ENCODE measurements around the gene RABL6. TPM values are rescaled to one million over a fixed set of nuclear protein-coding genes. Genes with fewer than 3 reads are reported as not detected.
"Not testable (repeated sequence)": the region's sequence is repeated elsewhere in the genome, so short reads cannot be mapped to it uniquely, and the experiment has no call there.

Gene RABL6
- total RNA-seq, 1 experiment from 2014 or later = 68.9 TPM

DNA sequence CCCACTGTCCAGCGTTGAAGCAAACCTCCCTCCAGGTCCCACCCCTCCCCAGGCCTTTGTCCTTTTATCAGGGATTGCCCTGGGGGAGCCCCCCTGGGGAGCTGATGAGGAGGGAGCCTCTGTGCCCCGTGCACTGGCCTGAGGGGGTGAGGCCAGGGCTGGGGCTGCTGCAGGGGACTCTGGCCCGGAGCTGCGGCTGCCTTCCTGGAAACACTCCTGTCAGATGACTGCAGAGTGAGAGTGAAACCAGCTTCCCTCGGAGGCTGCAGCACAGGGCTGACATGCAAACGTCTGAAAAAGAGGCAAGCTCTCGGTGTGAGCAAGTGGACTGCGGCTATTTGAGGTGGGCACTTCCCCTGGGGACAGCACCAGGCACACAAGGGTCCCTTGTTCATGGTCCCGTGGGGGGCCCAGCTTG is 74.0 kb downstream of the RABL6 start:
- intact Hi-C loops (cut with micrococcal nuclease; ENCODE audit: unreplicated experiment) = no loop called here
- BruUV-seq (replicated peaks) = no TSS peak
- H3K27ac Mint-ChIP-seq (ENCODE audit: unreplicated experiment) = peak overlapping the region; percentile 60

DNA sequence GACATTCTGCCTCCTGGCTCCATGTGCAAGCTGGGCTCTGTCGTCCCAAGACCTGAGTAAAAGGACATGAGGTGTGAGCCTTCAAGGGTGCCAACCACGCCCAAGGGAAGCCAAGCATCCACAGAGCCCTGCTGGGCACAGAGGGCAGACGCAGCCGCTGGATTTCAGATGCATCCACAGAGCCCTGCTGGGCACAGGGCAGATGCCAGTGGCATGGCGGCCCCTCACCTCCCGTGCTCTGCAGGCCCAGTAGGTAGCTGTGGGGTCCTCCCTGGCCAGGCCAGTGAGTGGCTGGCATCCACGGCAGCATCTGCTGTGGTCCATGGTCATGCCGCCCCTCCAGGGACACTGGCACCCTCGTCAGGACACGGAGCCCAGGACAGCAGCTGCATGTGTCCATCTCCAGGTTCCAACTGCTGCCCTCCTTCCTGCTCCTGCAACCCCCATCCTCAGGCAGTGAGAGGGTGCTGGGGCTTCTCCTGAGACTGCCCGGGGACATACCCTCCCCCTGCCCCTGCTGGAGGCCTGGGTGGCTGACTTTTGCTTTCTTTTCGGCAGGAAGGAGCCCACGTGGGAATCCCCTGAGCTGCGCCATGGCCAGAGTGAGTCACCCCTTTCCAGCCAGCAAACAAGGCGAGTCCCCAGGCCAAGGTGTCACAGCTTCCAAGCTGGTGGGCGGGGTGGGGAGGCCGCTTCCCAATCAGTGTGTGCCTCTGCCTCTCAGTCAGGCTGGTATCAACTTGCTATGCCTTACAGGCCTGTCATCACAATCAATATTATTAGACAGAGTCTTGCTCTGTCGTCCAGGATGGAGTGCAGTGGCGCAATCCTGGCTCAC is 74.6 kb downstream of the RABL6 start:
- peak overlapping the region; percentile 52 for H3K4me3 Mint-ChIP-seq (ENCODE audit: low read depth, unreplicated experiment)
- TF ChIP-seq, protein P1, sequence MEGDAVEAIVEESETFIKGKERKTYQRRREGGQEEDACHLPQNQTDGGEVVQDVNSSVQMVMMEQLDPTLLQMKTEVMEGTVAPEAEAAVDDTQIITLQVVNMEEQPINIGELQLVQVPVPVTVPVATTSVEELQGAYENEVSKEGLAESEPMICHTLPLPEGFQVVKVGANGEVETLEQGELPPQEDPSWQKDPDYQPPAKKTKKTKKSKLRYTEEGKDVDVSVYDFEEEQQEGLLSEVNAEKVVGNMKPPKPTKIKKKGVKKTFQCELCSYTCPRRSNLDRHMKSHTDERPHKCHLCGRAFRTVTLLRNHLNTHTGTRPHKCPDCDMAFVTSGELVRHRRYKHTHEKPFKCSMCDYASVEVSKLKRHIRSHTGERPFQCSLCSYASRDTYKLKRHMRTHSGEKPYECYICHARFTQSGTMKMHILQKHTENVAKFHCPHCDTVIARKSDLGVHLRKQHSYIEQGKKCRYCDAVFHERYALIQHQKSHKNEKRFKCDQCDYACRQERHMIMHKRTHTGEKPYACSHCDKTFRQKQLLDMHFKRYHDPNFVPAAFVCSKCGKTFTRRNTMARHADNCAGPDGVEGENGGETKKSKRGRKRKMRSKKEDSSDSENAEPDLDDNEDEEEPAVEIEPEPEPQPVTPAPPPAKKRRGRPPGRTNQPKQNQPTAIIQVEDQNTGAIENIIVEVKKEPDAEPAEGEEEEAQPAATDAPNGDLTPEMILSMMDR (IDR thresholded peaks at IDR 0.05; ENCODE audit: unreplicated experiment) = no peak
- DNase-seq = peak; percentile 92

More for the DNA sequence above, 74.0 kb downstream of the RABL6 start:
- Mint-ChIP-seq H3K4me1 (ENCODE audit: low read depth, unreplicated experiment) (no peaks in the 10 kb centered on the region), H3K9me3 (ENCODE audit: low read depth, unreplicated experiment) (no peaks in the 10 kb centered on the region), H3K4me3 (ENCODE audit: low read depth, unreplicated experiment) (peak overlapping the region; percentile 52), H3K27me3 (ENCODE audit: unreplicated experiment) (no peaks in the 10 kb centered on the region), H3K36me3 (ENCODE audit: insufficient read depth, unreplicated experiment) (peaks cover 39% of the 10 kb centered on the region)
- TF ChIP-seq, protein P1 (IDR thresholded peaks at IDR 0.05; ENCODE audit: unreplicated experiment) = no peak
- CTCF ChIA-PET = interaction anchor here (0.6 to 2.6 kb wide), 3 partner anchors 14 to 96 kb away, joined by 3 to 12 read pairs (median 4); no protein-coding TSS in a partner anchor
- peak; percentile 35 for DNase-seq

DNA sequence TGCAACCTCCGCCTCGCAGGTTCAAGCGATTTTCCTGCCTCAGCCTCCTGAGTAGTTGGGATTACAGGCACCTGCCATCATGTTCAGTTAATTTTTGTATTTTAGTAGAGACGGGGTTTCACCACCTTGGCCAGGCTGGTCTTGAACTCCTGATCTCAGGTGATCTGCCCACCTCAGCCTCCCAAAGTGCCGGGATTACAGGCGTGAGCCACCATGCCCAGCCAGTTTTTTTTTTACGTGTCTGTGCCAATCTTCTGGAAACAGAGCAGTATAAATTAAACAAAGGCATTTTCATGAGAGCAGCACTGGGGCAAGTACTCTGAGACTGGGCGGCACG is 75.2 kb downstream of the RABL6 start:
- H3K27me3 Mint-ChIP-seq (ENCODE audit: unreplicated experiment); H3K4me1 Mint-ChIP-seq (ENCODE audit: low read depth, unreplicated experiment); H3K9me3 Mint-ChIP-seq (ENCODE audit: low read depth, unreplicated experiment); intact Hi-C loops (cut with micrococcal nuclease; ENCODE audit: unreplicated experiment); DNase-seq: not testable (repeated sequence)
- BruUV-seq (replicated peaks) = TSS peak; percentile 25
- CTCF ChIA-PET = interaction anchor here (2.6 kb wide), 1 partner anchor 19 kb away, joined by 12 read pairs; no protein-coding TSS in a partner anchor
- H3K27ac Mint-ChIP-seq (ENCODE audit: unreplicated experiment) = peak overlapping the region; percentile 71
- peaks cover 48% of the 10 kb centered on the region for H3K36me3 Mint-ChIP-seq (ENCODE audit: insufficient read depth, unreplicated experiment)
- peak overlapping the region; percentile 52 for H3K4me3 Mint-ChIP-seq (ENCODE audit: low read depth, unreplicated experiment)

More for the DNA sequence above, 74.6 kb downstream of the RABL6 start:
- BruUV-seq (replicated peaks) = no TSS peak
- CTCF ChIA-PET = interaction anchor here (0.6 to 2.6 kb wide), 3 partner anchors 15 to 97 kb away, joined by 3 to 12 read pairs (median 4); no protein-coding TSS in a partner anchor
- Mint-ChIP-seq H3K36me3 (ENCODE audit: insufficient read depth, unreplicated experiment) (peaks cover 45% of the 10 kb centered on the region), H3K27ac (ENCODE audit: unreplicated experiment) (peak overlapping the region; percentile 71), H3K4me1 (ENCODE audit: low read depth, unreplicated experiment) (no peaks in the 10 kb centered on the region), H3K9me3 (ENCODE audit: low read depth, unreplicated experiment) (no peaks in the 10 kb centered on the region), H3K27me3 (ENCODE audit: unreplicated experiment) (no peaks in the 10 kb centered on the region)
- intact Hi-C loops (cut with micrococcal nuclease; ENCODE audit: unreplicated experiment) = no loop called here

DNA sequence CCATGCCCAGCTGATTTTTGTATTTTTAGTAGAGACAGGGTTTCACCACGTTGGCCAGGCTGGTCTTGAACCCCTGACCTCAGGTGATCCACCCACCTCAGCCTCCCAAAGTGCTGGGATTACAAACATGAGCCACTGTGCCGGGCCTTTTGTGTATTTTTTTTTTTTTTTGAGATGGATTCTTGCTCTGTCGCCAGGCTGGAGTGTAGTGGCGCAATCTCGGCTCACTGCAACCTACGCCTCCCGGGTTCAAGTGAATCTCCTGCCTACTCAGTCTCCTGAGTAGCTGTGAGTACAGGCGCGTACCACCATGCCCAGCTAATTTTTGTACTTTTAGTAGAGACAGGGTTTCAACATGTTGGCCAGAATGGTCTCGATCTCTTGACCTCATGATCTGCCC is 75.9 kb downstream of the RABL6 start:
- CTCF ChIA-PET = interaction anchor here (0.7 to 2.6 kb wide), 2 partner anchors 18 to 474 kb away, joined by 3 to 12 read pairs; no protein-coding TSS in a partner anchor
- H3K27me3 Mint-ChIP-seq (ENCODE audit: unreplicated experiment); H3K4me3 Mint-ChIP-seq (ENCODE audit: low read depth, unreplicated experiment); DNase-seq; H3K4me1 Mint-ChIP-seq (ENCODE audit: low read depth, unreplicated experiment); H3K9me3 Mint-ChIP-seq (ENCODE audit: low read depth, unreplicated experiment); intact Hi-C loops (cut with micrococcal nuclease; ENCODE audit: unreplicated experiment); BruUV-seq (replicated peaks); H3K27ac Mint-ChIP-seq (ENCODE audit: unreplicated experiment): not testable (repeated sequence)
- peaks cover 48% of the 10 kb centered on the region for H3K36me3 Mint-ChIP-seq (ENCODE audit: insufficient read depth, unreplicated experiment)

- H3K36me3 Mint-ChIP-seq (ENCODE audit: insufficient read depth, unreplicated experiment) = peaks cover 48% of the 10 kb centered on the region
- no TSS peak for BruUV-seq (replicated peaks)
- peak; percentile 96 for DNase-seq
- H3K4me3 Mint-ChIP-seq (ENCODE audit: low read depth, unreplicated experiment) = peak within 1 kb of the TSS; percentile 86
- intact Hi-C loops (cut with micrococcal nuclease; ENCODE audit: unreplicated experiment) = loop anchor here (2.0 kb wide), 1 partner anchor 15 kb away; no protein-coding TSS in a partner anchor
- peak within 1 kb of the TSS; percentile 66 for H3K27ac Mint-ChIP-seq (ENCODE audit: unreplicated experiment)
- CTCF ChIA-PET = interaction anchor here (0.6 to 1.3 kb wide), 2 partner anchors 14 to 16 kb away, joined by 5 to 11 read pairs; no protein-coding TSS in a partner anchor
- no peaks in the 10 kb centered on the region for H3K9me3 Mint-ChIP-seq (ENCODE audit: low read depth, unreplicated experiment)
- H3K27me3 Mint-ChIP-seq (ENCODE audit: unreplicated experiment) = no peaks in the 10 kb centered on the region
- TF ChIP-seq, protein P1 (IDR thresholded peaks at IDR 0.05; ENCODE audit: unreplicated experiment) = no peak
- no peaks in the 10 kb centered on the region for H3K4me1 Mint-ChIP-seq (ENCODE audit: low read depth, unreplicated experiment)
Observed at GRCh38 chr9:136885950-136886578, 78.3 kb downstream of the RABL6 start, which contains the start of gene TRAF2. TRAF2 (plus strand) TSS chr9:136886516; CDS start chr9:136898741, 12,225 bp downstream.
